Uterus (tissue), 2 donors: Measurements from ENCODE around the gene ITGA11.

ENCODE experiments used
- POLR2A ChIP-seq, 2 donors: fragments of 450-650 bp; IDR thresholded peaks; one replicate each; pipeline ENCODE4 v1.6.1; 2016; ENCODE audit warnings: antibody characterized with exemption in 2 of 2, mild to moderate bottlenecking in 1 of 2, moderate library complexity in 1 of 2
- TF ChIP-seq, protein P1 (sequence below), 4 experiments: fragments of 200-600 bp in 2 of 4; fragments of 450-650 bp in 2 of 4; sonication (generic) in 2 of 4; IDR thresholded peaks; one replicate each; pipeline ENCODE4 v1.5.1; 2016 to 2019; ENCODE audit warnings: antibody characterized with exemption in 4 of 4, mild to moderate bottlenecking in 2 of 4, moderate library complexity in 1 of 4

DNA sequence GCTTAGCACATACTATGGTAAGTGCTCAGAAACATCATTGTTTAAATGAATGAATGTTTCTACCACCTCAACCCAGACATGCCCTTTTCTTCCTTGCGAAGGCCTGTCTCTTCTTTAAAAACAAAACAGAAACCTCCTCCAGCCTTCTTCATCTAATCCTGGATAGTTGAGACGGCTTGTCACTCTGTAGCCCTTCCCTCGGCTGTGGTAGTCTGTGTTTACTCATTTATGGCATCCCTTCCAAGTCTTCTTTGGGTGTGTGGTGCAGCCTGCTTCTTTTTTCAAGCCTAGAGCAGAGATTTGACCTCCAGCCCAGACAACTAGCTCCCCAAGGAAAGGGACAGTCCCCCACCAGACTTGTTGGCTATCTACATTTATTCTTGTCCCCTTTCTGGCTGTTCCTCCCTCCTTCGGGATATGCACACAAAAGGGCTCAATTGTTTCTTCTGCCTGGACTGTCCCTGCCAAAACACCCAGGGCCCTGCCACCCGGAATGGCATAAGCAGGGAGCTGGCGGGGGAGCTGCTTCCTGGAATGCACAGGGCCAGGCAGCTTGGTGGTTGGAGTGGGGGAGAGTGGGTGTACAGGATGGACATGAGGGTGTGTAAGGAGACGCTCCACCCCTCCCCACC lies 67.8 kb downstream of the ITGA11 start:
- TF ChIP-seq, protein P1, sequence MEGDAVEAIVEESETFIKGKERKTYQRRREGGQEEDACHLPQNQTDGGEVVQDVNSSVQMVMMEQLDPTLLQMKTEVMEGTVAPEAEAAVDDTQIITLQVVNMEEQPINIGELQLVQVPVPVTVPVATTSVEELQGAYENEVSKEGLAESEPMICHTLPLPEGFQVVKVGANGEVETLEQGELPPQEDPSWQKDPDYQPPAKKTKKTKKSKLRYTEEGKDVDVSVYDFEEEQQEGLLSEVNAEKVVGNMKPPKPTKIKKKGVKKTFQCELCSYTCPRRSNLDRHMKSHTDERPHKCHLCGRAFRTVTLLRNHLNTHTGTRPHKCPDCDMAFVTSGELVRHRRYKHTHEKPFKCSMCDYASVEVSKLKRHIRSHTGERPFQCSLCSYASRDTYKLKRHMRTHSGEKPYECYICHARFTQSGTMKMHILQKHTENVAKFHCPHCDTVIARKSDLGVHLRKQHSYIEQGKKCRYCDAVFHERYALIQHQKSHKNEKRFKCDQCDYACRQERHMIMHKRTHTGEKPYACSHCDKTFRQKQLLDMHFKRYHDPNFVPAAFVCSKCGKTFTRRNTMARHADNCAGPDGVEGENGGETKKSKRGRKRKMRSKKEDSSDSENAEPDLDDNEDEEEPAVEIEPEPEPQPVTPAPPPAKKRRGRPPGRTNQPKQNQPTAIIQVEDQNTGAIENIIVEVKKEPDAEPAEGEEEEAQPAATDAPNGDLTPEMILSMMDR (IDR thresholded peaks at IDR 0.05), result no peak
- no peak for TF ChIP-seq POLR2A (IDR thresholded peaks at IDR 0.05)
